NOMO-1 (cell line): ENCODE results near the gene PLA2G4D.

Source experiments
- DNase-seq, 2 experiments: peaks; one replicate each; lab custom pipeline; 2025; ENCODE audit not compliant: unreplicated experiment in 2 of 2; lab: John Stamatoyannopoulos, UW

PLA2G4D gene

DNA sequence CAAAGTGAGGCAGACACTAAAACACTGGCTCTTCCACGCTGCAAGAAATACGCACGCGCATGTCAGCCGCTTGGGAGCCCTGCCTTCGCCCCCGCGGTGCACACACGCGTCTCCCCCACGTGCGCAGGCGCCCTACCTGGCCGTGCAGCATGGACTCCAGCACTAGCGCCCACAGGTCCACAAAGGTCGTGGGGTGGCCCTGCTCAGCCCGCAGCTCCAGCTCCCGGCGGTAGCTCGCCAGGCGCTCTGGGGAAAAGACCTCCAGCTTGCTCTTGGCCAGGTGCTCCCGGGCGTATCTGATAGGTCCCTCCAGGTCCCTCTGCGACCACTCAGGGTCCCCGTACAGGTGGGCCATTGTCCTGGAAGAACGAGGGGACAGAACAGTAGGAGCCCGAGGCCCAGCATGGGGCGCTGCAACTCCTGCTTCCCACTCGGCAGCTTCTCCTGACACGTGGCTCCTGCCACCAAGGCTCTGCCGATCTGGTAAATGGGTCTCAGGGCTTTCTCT is 14.9 kb downstream of the PLA2G4D start:
- DNase-seq: no peak

DNA sequence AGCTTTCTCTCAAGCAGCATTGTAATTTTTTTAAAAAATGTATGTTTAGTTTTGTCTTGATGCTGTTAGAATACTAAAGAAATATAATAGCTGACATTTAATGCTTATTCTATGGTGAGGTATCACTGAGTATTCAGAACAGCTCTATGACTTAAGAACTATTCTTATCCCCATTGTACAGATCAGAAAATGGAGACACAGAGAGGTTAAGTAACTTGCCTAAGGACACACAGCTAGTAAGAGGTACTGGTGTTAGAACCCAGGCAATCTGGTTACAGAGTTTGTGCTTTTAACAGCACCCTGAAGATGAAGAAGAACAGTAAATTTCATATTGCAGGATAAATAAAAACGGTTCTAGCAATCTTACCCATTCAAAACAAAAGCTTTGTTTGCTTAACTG is 15.5 kb downstream of the PLA2G4D start:
- DNase-seq: no peak

DNA sequence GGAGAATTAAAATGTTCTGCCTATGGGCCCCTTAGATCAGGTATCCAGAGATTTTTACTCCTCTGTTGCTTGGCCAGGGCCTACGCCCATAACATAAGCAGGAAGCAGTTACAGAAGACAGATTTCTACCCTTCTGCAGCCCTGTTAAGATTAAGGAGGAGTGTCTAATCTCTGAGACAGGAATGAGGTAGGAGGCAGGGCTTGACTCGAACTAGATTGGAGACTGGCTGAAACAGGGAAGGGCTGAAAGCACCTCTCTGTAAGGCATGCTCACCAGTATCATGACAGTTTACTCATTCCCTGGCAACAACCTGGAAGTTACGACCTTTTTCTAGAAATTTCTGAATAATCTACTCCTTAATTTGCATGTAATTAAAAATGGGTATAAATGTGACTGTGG is 16.7 kb downstream of the PLA2G4D start:
- DNase-seq: peak in 1 of 2 experiments; percentile 7

DNA sequence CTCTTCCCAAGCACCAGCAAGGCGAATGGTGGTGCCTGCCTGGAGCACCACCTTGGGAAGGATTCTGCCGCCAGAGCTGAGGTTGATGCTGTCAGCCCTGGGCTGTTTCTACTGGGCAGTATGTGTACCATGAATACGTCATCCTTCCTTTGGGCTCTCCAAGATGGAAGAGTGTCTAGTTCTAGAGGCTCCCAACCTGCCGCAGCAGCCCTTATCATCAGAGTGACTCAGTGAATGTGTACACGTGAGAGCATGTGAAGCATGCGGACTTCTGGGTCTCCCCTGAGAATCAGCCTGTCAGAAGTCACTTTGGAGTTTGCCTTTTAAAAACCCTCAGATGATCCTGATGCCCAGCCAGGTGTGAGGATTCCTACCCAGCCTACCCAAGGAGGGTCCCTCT is 20.9 kb downstream of the PLA2G4D start:
- DNase-seq: no peak

DNA sequence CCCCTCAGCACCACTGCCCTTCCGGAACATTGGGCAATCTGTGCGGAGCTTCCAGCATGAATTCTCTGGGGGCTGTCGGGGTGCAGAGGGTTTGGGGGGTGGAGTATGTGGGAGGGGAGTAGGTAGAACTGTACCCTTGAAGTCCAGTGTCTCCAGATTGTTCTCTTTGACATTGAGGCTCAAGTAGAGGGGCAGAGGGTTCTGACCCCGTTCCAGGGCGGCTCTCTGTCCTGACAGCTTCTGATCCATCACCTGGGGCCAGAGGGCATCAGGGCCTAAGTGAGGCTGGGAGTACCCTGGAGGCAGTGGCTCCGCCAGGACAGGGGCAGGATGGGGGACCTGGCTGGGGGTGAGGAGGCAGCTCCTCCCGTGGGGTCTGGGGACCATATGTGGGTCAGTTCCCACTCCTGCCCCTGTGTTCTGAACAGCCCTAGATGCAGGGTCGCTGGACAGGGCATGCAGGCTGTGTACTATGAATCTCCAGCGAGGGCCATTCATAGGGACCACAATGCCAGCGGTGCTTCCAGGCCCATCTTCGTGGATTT is 22.1 kb downstream of the PLA2G4D start:
- DNase-seq: no peak

DNA sequence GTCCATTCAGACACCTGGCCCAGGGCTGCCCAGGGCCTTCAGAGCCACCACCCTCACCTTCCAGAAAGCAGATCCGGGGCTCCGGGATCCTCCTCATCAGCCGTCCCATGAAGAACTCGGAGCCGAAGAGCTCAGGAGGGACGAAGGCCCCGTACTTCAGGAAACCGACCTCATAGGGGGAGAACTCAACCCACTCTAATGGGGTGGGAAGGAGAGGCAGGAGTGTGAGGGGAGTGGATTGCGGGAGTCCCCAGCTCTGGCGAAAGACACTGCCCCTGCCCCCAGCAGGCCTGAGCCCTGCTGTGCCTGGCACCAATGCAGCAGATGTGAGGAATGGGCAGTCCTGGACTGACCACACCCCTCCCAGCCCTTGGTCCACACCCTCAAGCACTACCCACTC is 22.6 kb downstream of the PLA2G4D start:
- DNase-seq: no peak

DNA sequence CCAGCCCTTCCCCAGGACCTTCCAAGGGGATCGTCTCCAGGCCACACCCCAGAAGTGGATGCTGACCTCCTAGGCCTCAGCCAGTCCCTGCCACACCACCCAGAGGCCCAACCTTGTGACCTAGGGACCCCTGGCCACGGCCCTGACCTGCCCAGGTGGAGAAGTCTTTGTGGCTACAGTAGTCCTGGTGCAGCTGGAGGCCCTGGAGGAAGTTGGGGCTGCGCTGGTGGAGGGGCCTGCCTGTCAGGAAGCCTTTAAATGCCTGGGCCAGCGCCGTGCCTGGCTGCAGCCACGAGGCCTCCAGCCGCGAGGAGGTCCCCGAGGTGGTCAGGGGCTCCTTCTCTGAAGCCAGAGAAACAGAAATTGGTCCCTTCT is 23.4 kb downstream of the PLA2G4D start:
- no peak for DNase-seq

DNA sequence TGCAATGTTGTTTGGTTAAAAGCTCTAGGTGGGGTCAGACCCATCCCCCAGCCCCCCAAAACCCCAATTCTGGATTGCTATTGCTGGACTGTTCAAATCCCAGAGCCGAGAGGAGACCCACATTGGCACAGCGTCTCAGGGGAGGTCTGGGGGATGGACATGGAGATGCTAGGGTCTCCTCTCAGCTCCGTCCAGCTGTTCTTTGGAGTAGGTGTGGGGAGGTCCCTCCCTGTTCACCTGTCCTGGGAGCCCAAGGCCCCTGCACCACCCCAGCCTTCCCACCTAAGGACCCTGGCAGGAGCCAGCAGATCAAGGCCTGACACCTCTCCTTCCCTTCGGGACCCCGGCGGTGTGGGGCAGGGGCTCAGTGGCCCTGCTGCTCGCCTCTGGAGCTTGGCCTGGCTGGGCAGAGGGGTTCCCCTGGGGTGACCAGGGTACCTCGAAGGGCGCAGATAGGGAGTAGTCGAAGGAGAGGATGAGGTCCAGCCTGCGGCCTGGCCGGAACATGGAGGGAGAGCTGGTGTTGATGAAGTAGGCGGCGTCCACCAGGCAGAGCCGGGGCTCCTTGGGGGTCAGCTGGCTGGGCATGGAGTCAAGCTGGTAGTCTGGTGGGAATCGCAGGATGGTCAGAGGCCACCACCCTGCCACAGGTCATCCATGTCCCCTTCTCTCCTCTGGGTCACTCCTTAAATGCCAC is 23.9 kb downstream of the PLA2G4D start:
- DNase-seq: no peak

DNA sequence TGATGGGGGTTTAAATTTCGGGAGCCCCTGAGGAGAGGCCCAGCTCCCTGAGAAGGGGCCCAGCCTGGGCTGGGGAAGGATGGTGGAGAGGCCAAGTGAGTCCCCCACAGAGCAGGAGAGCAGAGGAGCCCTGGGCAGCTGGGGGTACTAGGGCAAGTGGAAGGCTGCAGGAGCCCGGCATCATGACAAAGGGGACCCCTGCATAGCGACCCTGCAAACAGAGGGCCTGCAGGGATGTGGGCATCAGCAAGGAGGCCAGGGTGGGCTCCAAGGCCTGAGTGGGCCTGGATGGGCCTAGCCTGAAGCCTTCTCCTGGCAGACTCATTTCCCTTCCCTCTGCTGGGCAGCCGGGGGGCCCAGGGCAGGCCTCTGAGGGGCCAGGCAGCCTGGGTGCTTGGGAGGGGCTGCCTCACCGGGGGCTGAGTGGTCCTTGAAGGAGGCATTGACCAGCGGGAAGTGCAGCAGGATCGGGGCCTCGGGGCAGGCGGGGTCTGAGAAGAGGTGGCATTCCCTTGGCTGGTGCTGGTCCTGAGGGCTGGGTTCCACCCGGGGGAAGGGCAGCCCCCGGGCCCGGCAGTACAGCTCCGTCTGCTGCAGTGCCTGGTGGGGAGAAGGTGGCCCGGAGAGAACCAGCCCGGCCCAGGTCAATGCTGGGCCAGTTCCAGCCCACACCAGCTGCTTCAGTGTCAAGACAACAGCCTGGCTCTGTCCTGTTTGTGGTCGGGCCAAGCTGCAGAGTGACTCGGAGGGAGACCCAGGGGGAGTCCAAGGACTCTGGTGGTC is 24.7 kb downstream of the PLA2G4D start:
- no peak for DNase-seq

DNA sequence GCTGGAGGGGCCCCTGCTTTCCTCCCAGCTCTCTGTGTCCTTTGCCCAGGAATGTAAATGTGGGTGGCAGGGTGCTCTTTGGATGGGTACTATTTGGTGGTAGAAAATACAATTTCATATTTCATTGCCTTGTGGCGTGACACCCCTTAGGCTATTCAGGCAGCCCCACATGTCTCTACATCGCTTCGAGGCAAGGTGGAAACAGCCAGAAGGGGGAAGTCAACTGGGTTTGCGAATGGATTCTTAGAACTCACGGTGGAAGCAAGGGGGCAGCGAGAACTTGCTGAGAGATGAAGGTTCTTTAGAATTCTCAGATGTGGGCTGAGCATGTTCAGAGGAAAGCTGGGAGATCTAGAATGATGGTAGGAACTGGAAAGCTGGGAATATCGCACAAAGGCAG is 25.3 kb downstream of the PLA2G4D start:
- DNase-seq: no peak

DNA sequence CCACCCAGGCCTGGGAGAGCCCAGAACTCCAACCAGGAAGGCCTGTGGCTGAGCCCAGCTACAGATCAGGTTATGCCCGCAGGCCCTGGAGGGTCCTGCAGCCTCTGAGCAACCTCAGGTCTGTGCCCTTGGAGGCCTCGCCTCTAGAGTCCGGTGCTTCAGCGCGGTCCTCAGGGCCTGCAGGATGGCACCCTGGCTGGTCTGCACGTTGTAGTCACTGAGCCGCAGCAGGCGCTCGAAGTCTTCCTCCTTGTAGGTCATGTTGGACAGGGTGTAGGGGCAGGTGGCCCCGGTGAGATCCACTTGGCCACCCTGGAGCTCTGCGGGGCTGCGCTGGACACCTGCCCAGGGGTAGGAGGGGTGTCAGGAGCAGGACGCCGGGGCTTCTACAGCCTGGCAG is 25.8 kb downstream of the PLA2G4D start:
- no peak for DNase-seq

DNA sequence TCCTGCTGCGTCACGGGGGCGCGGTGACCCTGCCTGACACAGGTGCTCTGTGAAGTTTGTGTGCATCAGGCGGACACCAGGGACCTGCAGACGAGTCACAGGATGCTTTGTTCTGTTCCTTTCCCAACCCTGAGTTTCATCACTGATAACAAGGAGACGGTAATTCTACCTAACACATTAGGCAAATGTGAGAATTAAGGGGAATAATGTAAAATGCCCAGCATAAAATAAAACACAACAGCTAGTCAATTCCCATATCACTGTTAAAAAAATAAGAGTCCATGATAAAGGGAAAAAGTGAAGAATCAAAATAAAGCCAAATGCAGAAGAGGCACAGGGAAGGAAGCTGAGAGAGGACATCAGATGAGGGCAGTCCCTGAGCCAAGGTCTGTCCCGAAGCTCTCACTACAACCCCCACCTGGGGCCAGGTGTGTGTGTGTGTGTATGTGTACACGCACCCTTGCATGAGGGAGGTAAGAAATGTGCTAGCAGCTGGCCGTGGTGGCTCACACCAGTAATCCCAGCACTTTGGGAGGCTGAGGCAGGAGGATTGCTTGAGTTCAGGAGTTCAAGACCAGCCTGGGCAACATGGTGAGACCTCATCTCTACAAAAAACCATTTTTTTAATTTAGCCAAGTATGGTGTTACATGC is 27.5 kb downstream of the PLA2G4D start:
- DNase-seq: no peak

DNA sequence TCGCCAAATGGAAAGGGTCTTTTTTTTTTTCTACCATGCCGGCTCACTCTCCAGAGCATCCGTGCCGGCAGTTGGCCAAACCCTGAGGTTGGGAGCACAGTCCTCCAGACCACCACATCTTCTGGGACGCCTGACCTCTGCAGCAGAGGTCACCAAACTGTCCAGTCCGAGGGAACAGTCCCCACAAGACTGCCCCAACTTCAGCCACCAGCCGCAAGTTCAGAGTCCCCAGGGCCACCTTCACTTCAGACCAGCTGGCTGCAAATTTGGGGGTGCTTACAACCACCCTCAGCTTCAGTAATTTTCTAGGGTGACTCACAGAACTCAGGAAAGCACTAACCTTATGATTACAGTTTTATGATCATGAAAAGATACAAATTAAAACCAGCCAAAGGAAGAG is 28.9 kb downstream of the PLA2G4D start:
- no peak for DNase-seq

DNA sequence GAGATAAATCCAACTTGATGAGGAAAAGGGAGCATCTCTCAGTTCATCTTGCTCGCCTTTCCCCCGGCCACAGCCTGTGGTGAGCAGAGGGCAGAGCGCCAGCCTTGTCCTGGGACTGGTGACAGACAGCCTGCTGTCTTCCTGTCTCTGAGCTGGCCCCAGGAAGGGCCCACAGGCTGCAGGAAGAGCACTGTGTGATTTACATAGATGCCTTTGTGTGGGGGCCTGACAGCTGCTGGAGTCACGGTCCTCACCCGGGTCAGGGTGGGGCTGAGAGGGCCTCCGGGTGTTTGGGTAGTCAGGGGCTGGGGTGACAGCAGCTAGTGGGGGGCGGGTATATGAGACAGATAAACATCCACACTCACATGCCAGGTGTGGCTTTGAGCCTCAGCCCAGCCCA is 29.3 kb downstream of the PLA2G4D start:
- DNase-seq: no peak

DNA sequence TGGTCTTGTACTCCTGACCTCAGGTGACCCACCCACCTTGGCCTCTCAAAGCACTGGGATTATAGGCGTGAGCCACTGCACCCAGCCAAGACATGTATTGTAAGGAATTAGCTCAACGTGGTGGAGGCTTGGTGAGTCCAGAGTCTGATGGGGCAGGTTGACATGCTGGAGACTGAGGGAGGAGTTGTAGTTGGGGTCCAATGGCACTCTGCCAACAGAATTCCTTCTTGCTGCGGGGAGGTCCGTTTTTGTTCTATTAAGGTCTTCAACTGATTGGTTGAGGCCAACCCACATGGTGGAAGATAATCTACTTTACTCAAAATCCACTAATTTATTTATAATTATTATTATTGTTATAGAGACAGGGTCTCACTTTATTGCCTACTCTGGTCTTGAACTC is 30.1 kb downstream of the PLA2G4D start:
- DNase-seq: no peak

DNA sequence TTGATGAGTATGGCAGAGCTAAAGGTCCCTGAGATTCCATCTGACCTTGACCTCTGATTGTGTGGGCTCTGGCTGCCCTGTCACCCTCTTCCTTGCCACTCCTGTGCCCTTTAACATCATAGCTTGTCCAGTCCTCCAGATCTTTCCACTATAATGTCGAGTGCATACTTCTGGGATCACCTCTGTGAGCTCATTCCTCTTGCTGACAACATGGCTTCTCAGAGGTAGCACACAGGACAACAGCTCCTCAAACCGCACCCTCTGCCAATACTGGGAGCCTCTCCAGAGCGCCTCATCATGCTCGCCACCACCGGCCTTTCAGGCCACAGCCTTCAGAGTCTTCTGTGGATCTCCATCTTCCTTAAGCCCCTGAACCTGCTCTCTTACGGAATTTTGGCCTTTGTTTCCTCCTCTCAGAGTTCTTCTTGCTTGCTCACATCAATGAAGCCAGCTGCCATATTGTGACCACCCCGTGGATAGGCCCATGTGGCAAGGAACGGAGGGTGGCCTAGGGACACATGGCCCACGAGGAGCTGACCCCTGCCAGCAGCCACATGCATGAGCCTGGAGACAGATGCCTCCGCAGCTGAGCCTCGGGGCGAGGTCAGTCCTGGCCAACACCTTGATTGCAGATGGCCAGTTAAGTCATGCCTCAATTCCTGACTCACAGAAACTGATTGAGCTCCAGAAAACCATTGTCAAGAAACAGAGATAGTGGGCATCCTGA is 31.1 kb downstream of the PLA2G4D start:
- no peak for DNase-seq

DNA sequence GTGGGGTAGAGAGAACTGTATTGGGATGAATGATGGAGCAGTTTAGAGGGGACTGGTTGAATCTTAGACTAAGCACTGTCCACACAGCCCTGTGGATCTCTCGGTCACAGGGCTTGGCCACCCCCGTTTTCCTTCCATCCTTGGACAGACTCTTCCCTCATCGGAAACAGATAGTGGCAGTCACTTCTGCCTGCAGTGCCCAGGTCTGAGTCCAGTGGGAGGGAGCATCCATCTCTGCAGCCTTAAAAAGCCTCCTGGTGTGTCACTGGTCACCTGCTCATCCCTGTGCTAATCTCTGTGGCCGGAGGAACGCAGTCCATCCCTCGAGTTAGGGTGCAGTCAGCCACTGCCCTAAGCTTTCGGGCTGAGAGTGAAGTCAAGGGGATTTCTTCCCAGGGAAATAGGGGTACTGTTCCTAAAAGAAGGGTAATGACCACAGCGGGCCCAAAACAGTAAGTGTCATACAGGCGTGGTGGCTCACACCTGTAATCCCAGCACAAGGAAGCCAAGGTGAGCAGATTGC is 32.0 kb downstream of the PLA2G4D start:
- no peak for DNase-seq

DNA sequence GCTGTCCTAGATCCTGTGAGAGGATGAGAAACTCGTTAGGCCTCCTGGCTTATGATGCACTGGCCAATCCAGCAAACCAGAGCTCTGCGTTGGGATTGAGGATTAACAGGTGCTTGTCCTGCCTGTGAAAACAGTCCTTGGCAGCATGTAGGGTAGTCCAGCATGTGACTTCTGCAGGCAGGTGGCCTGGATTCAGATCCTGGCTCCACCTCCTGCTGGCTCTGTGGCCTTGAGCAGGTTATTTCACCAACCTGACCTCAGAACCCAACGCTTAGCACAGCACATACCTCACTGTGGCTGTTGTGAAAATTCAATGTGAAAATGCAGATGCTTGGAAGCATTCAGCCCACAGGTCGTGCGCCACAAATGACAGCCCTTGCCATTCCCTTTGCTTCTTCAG is 33.6 kb downstream of the PLA2G4D start:
- no peak for DNase-seq

DNA sequence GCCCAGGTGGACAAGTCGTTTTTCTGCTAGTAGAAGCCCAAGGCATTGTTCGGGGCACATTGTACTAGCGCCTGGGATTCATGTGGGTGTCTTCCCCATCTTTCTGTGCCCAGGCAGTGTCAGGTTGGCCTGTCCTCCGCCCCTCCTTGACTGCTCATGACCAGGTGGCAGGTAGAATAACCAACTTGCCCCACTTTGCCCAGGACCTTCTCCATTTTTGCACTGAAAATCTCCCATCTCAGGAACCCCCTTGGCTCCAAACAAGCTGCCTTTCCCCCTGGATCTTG is 33.9 kb downstream of the PLA2G4D start:
- DNase-seq: no peak

DNA sequence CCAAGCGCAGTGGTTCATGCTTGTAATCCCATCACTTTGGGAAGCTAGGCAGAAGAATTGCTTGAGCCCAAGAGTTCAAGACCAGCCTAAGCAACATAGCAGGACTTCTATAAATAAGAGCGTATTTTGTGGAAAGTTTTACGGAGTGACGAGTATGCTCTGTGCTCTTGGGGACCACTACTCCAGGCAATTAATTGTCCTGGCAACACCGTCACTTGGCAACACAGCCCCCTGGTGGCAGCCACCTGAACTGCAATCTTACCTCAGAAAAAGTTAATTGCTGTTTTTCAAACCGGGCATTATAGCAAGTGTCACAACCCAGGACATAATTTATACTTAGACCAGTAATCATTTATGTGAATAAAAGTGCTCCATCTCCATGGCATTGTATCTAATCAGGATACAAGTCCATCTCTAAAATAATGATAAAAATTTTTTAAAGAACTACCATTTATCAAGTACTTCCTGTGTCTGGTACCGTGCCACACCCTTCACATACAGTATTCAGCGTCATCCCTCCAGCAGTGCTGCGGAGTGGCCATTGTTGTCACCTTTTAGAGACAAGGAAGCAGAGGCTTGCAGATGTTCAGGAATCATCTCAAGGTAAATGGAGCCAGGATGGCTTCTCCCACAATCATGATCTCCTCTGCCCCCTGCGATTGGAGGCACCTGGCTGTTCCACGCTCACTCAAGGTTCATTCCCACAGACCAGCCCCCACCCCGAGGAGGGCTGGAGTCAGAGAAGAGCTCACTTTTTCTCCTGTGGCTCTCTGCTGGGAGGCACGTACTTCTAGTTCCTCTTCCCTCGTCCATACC is 34.5 kb downstream of the PLA2G4D start:
- DNase-seq: peak; percentile 47 to 67
